ENCODE measurements around the gene CAPN6. TPM values are rescaled to one million over a fixed set of nuclear protein-coding genes. Genes with fewer than 3 reads are reported as not detected.

CAPN6 gene
- total RNA-seq, 1 donor from 2014 or later, result 205 TPM

DNA sequence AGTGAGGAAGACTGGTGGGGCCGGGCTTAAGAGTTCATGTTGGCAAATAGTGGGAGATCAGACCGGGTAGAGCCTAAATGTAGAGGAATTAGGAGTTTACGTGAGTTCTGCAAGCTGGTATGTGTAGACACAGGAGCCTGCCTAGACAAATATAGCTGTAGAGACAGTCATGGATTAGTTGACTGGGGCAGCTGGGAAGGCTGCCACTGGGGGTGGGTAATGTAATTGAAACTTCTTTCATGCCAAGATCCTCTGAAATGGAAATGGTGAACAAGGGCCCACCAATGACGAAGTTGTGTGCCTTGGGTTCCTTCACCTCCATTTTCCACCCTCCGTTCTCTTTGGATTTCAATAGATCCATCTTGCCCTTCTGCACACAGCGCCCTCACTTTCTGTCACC is 11.9 kb upstream of the CAPN6 start:
- Histone ChIP-seq H3K36me3 (ENCODE audit: control insufficient read depth in 3 of 3, insufficient read depth in 3 of 3, low read length in 3 of 3) (no peaks in the 10 kb centered on the region), H3K4me1 (ENCODE audit: control insufficient read depth in 3 of 3, insufficient read depth in 3 of 3, low read length in 3 of 3) (no peaks in the 10 kb centered on the region), H3K27ac (ENCODE audit: low read depth, low read length) (no peak overlapping the region), H3K9me3 (ENCODE audit: control insufficient read depth in 3 of 3, low read length in 3 of 3) (no peaks in the 10 kb centered on the region), H3K9ac (ENCODE audit: low read depth in 1 of 3, low read length in 3 of 3) (no peak overlapping the region), H3K4me3 (ENCODE audit: low read length in 3 of 3) (no peak overlapping the region), H3K27me3 (ENCODE audit: control insufficient read depth in 3 of 3, insufficient read depth in 3 of 3, low read length in 3 of 3) (no peaks in the 10 kb centered on the region)

- no peaks in the 10 kb centered on the region for H3K36me3 ChIP-seq (ENCODE audit: control insufficient read depth in 3 of 3, insufficient read depth in 3 of 3, low read length in 3 of 3)
- H3K9me3 ChIP-seq (ENCODE audit: control insufficient read depth in 3 of 3, low read length in 3 of 3), result no peaks in the 10 kb centered on the region
- peaks cover 0 to 3% (median 0%) of the 10 kb centered on the region in 3 donors for H3K27me3 ChIP-seq (ENCODE audit: control insufficient read depth in 3 of 3, insufficient read depth in 3 of 3, low read length in 3 of 3)
- no peak overlapping the region for H3K4me3 ChIP-seq (ENCODE audit: low read length in 3 of 3)
- no peaks in the 10 kb centered on the region for H3K4me1 ChIP-seq (ENCODE audit: control insufficient read depth in 3 of 3, insufficient read depth in 3 of 3, low read length in 3 of 3)
- no peak overlapping the region for H3K27ac ChIP-seq (ENCODE audit: low read depth, low read length)
- H3K9ac ChIP-seq (ENCODE audit: low read depth in 1 of 3, low read length in 3 of 3), result no peak overlapping the region
Measured at GRCh38 chrX:111268506-111268905, 1.8 kb downstream of the CAPN6 start.

GRCh38 chrX:111265486-111265885 is 4.8 kb downstream of the CAPN6 start:
- no peak overlapping the region for H3K9ac ChIP-seq (ENCODE audit: low read depth in 1 of 3, low read length in 3 of 3)
- H3K27ac ChIP-seq (ENCODE audit: low read depth, low read length), result no peak overlapping the region
- H3K4me3 ChIP-seq (ENCODE audit: low read length in 3 of 3), result no peak overlapping the region
- no peaks in the 10 kb centered on the region for H3K9me3 ChIP-seq (ENCODE audit: control insufficient read depth in 3 of 3, low read length in 3 of 3)
- no peaks in the 10 kb centered on the region for H3K36me3 ChIP-seq (ENCODE audit: control insufficient read depth in 3 of 3, insufficient read depth in 3 of 3, low read length in 3 of 3)
- H3K4me1 ChIP-seq (ENCODE audit: control insufficient read depth in 3 of 3, insufficient read depth in 3 of 3, low read length in 3 of 3), result no peaks in the 10 kb centered on the region
- H3K27me3 ChIP-seq (ENCODE audit: control insufficient read depth in 3 of 3, insufficient read depth in 3 of 3, low read length in 3 of 3), result no peaks in the 10 kb centered on the region

DNA sequence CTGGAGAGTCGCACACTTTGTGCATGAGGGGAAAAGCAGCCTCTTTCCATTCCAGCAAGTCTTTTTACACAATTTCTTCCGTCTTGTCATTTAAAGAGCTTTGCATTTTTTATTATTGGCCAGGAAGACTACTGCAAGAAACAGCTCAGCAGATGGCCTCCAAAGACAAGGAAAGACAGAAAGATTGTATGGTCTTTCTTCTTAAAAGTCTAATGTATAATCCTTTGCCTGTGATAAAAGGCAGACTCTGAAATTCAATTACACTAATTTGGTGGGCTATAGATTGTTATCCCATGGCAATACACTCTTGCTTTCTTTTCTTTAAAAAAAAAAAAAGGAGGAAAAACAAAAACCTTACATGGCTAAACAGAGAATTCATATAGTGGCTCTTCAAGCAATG is 5.9 kb downstream of the CAPN6 start:
- Histone ChIP-seq H3K36me3 (ENCODE audit: control insufficient read depth in 3 of 3, insufficient read depth in 3 of 3, low read length in 3 of 3) (no peaks in the 10 kb centered on the region), H3K27me3 (ENCODE audit: control insufficient read depth in 3 of 3, insufficient read depth in 3 of 3, low read length in 3 of 3) (no peaks in the 10 kb centered on the region), H3K27ac (ENCODE audit: low read depth, low read length) (no peak overlapping the region), H3K9ac (ENCODE audit: low read depth in 1 of 3, low read length in 3 of 3) (no peak overlapping the region), H3K4me3 (ENCODE audit: low read length in 3 of 3) (no peak overlapping the region), H3K9me3 (ENCODE audit: control insufficient read depth in 3 of 3, low read length in 3 of 3) (no peaks in the 10 kb centered on the region), H3K4me1 (ENCODE audit: control insufficient read depth in 3 of 3, insufficient read depth in 3 of 3, low read length in 3 of 3) (no peaks in the 10 kb centered on the region)

DNA sequence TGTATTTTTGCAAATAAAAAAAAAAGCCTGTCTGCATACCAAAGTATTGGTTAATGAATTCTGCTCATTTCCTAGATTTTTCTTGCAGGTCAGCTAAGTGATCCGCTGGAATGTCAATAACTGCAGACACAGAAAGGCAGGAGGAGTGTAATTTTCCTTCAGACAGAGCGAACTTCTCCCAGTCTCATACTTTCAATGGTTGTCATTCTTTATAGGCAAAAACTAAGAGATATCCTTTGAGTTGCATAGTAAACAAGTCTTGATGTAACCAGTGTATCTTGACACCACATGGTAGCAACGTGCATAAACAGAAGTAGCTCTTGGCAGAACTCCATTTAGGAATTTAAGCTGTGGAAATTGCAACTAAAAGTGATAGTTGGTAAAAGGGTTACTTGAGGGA is 8.2 kb downstream of the CAPN6 start:
- H3K4me3 ChIP-seq (ENCODE audit: low read length in 3 of 3), result no peak overlapping the region
- H3K9me3 ChIP-seq (ENCODE audit: control insufficient read depth in 3 of 3, low read length in 3 of 3), result no peaks in the 10 kb centered on the region
- H3K27me3 ChIP-seq (ENCODE audit: control insufficient read depth in 3 of 3, insufficient read depth in 3 of 3, low read length in 3 of 3), result no peaks in the 10 kb centered on the region
- no peak overlapping the region for H3K27ac ChIP-seq (ENCODE audit: low read depth, low read length)
- H3K4me1 ChIP-seq (ENCODE audit: control insufficient read depth in 3 of 3, insufficient read depth in 3 of 3, low read length in 3 of 3), result no peaks in the 10 kb centered on the region
- no peaks in the 10 kb centered on the region for H3K36me3 ChIP-seq (ENCODE audit: control insufficient read depth in 3 of 3, insufficient read depth in 3 of 3, low read length in 3 of 3)
- no peak overlapping the region for H3K9ac ChIP-seq (ENCODE audit: low read depth in 1 of 3, low read length in 3 of 3)

- H3K27ac ChIP-seq (ENCODE audit: low read depth, low read length), result no peak overlapping the region
- no peaks in the 10 kb centered on the region for H3K4me1 ChIP-seq (ENCODE audit: control insufficient read depth in 3 of 3, insufficient read depth in 3 of 3, low read length in 3 of 3)
- no peak overlapping the region for H3K4me3 ChIP-seq (ENCODE audit: low read length in 3 of 3)
- H3K9ac ChIP-seq (ENCODE audit: low read depth in 1 of 3, low read length in 3 of 3), result no peak overlapping the region
- H3K36me3 ChIP-seq (ENCODE audit: control insufficient read depth in 3 of 3, insufficient read depth in 3 of 3, low read length in 3 of 3), result no peaks in the 10 kb centered on the region
- no peaks in the 10 kb centered on the region for H3K9me3 ChIP-seq (ENCODE audit: control insufficient read depth in 3 of 3, low read length in 3 of 3)
- no peaks in the 10 kb centered on the region for H3K27me3 ChIP-seq (ENCODE audit: control insufficient read depth in 3 of 3, insufficient read depth in 3 of 3, low read length in 3 of 3)
Measured at GRCh38 chrX:111260451-111260850, 9.8 kb downstream of the CAPN6 start.

DNA sequence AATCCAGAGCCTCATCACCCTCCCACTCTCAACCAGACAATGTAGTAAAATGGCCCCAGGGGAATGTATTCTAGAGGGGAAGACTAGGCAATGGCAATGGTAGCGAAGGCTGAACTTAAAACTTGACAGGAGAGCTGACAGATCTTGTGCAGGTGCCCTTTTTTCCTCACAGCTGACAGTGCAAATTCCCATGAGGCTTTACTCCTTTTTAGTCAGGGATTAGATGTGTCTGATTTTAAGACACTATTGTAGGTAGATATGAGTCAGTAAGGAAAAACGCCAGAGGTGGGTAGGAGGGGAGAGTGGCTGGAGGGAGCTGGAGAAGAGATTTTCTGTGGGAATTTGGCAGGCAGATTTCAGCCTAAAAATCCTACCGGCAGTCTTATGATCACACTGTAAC is 10.7 kb downstream of the CAPN6 start:
- Histone ChIP-seq H3K9me3 (ENCODE audit: control insufficient read depth in 3 of 3, low read length in 3 of 3) (no peaks in the 10 kb centered on the region), H3K4me1 (ENCODE audit: control insufficient read depth in 3 of 3, insufficient read depth in 3 of 3, low read length in 3 of 3) (no peaks in the 10 kb centered on the region), H3K9ac (ENCODE audit: low read depth in 1 of 3, low read length in 3 of 3) (no peak overlapping the region), H3K4me3 (ENCODE audit: low read length in 3 of 3) (no peak overlapping the region), H3K27ac (ENCODE audit: low read depth, low read length) (no peak overlapping the region), H3K27me3 (ENCODE audit: control insufficient read depth in 3 of 3, insufficient read depth in 3 of 3, low read length in 3 of 3) (no peaks in the 10 kb centered on the region), H3K36me3 (ENCODE audit: control insufficient read depth in 3 of 3, insufficient read depth in 3 of 3, low read length in 3 of 3) (no peaks in the 10 kb centered on the region)

- Histone ChIP-seq H3K4me1 (ENCODE audit: control insufficient read depth in 3 of 3, insufficient read depth in 3 of 3, low read length in 3 of 3) (no peaks in the 10 kb centered on the region), H3K36me3 (ENCODE audit: control insufficient read depth in 3 of 3, insufficient read depth in 3 of 3, low read length in 3 of 3) (no peaks in the 10 kb centered on the region)
Measured at GRCh38 chrX:111257733-111258132, 12.6 kb downstream of the CAPN6 start.

GRCh38 chrX:111254896-111255693 is 15.2 kb downstream of the CAPN6 start:
- Histone ChIP-seq H3K9me3 (ENCODE audit: control insufficient read depth in 3 of 3, low read length in 3 of 3) (no peaks in the 10 kb centered on the region), H3K4me3 (ENCODE audit: low read length in 3 of 3) (no peak overlapping the region), H3K27me3 (ENCODE audit: control insufficient read depth in 3 of 3, insufficient read depth in 3 of 3, low read length in 3 of 3) (peaks cover 0 to 4% (median 0%) of the 10 kb centered on the region in 3 donors), H3K27ac (ENCODE audit: low read depth, low read length) (no peak overlapping the region), H3K9ac (ENCODE audit: low read depth in 1 of 3, low read length in 3 of 3) (no peak overlapping the region), H3K4me1 (ENCODE audit: control insufficient read depth in 3 of 3, insufficient read depth in 3 of 3, low read length in 3 of 3) (no peaks in the 10 kb centered on the region), H3K36me3 (ENCODE audit: control insufficient read depth in 3 of 3, insufficient read depth in 3 of 3, low read length in 3 of 3) (no peaks in the 10 kb centered on the region)

More at GRCh38 chrX:111257733-111258132, 12.6 kb downstream of the CAPN6 start:
- no peak overlapping the region for H3K9ac ChIP-seq (ENCODE audit: low read depth in 1 of 3, low read length in 3 of 3)
- H3K4me3 ChIP-seq (ENCODE audit: low read length in 3 of 3), result no peak overlapping the region
- no peaks in the 10 kb centered on the region for H3K27me3 ChIP-seq (ENCODE audit: control insufficient read depth in 3 of 3, insufficient read depth in 3 of 3, low read length in 3 of 3)
- no peak overlapping the region for H3K27ac ChIP-seq (ENCODE audit: low read depth, low read length)
- no peaks in the 10 kb centered on the region for H3K9me3 ChIP-seq (ENCODE audit: control insufficient read depth in 3 of 3, low read length in 3 of 3)

DNA sequence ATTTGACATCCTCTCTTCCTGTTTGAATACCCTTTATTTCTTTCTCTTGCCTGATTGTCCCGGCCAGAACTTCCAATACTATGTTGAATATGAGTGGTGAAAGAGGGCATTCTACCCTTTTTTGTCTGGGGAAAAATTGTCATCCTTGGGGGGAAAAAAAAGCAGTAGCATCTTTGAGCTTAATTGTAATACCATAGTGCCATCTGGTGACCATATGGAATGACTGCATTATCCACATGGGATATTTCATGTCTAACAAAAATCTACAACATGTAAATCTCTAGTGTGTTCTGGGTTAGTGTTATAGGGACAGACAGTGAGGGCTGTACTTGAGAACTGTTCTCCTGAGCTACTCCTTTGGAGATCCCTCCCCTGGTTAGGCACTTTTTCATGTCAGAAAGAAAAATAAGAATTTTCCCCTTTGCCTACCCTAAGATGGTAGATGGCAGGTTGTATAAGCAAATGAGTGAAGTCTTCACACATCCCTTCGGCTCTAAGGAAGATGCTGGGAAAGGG is 26.0 kb downstream of the CAPN6 start:
- Histone ChIP-seq H3K36me3 (ENCODE audit: control insufficient read depth in 3 of 3, insufficient read depth in 3 of 3, low read length in 3 of 3) (no peaks in the 10 kb centered on the region), H3K4me3 (ENCODE audit: low read length in 3 of 3) (no peak overlapping the region), H3K27me3 (ENCODE audit: control insufficient read depth in 3 of 3, insufficient read depth in 3 of 3, low read length in 3 of 3) (no peaks in the 10 kb centered on the region), H3K9me3 (ENCODE audit: control insufficient read depth in 3 of 3, low read length in 3 of 3) (no peaks in the 10 kb centered on the region), H3K27ac (ENCODE audit: low read depth, low read length) (no peak overlapping the region), H3K4me1 (ENCODE audit: control insufficient read depth in 3 of 3, insufficient read depth in 3 of 3, low read length in 3 of 3) (no peaks in the 10 kb centered on the region), H3K9ac (ENCODE audit: low read depth in 1 of 3, low read length in 3 of 3) (no peak overlapping the region)

All from skeletal muscle tissue (tissue), 4 donors.